NCI-H2196 treated with DMSO at 0.1 percent for 48 hours (cell line): ENCODE results near the gene AS3MT.
"Not testable (repeated sequence)": the region's sequence is repeated elsewhere in the genome, so short reads cannot be mapped to it uniquely, and the experiment has no call there.

Source experiments
- DNase-seq: peaks from one replicate; lab custom pipeline; 2025; ENCODE audit not compliant: unreplicated experiment; lab: John Stamatoyannopoulos, UW

Gene AS3MT

GRCh38 chr10:102919246-102919959, 50.1 kb downstream of the AS3MT start:
- no peak for DNase-seq

GRCh38 chr10:102919992-102920739, 50.9 kb downstream of the AS3MT start:
- no peak for DNase-seq

- DNase-seq, result no peak
Measured at GRCh38 chr10:102923601-102924000, 54.3 kb downstream of the AS3MT start.

GRCh38 chr10:102926842-102927241, 57.6 kb downstream of the AS3MT start:
- DNase-seq, result no peak

- DNase-seq, result no peak
Measured at GRCh38 chr10:102927311-102928010, 58.2 kb downstream of the AS3MT start.

- DNase-seq, result not testable (repeated sequence)
Measured at GRCh38 chr10:102928442-102928841, 59.2 kb downstream of the AS3MT start.

GRCh38 chr10:102930720-102931119, 61.5 kb downstream of the AS3MT start:
- no peak for DNase-seq

- DNase-seq, result no peak
Measured at GRCh38 chr10:102931643-102932042, 62.4 kb downstream of the AS3MT start.

- DNase-seq, result no peak
Measured at GRCh38 chr10:102935505-102935904, 66.2 kb downstream of the AS3MT start.

GRCh38 chr10:102935939-102936605, 66.8 kb downstream of the AS3MT start:
- DNase-seq, result no peak

GRCh38 chr10:102941401-102941800, 72.1 kb downstream of the AS3MT start:
- DNase-seq, result no peak

GRCh38 chr10:102945449-102945848, 76.2 kb downstream of the AS3MT start:
- no peak for DNase-seq

- DNase-seq, result no peak
Measured at GRCh38 chr10:102945962-102946361, 76.7 kb downstream of the AS3MT start.

GRCh38 chr10:102946992-102947391, 77.7 kb downstream of the AS3MT start:
- no peak for DNase-seq

- DNase-seq, result no peak
Measured at GRCh38 chr10:102948176-102948575, 78.9 kb downstream of the AS3MT start.

- no peak for DNase-seq
Measured at GRCh38 chr10:102948786-102949185, 79.5 kb downstream of the AS3MT start.

- no peak for DNase-seq
Measured at GRCh38 chr10:102949916-102950315, 80.6 kb downstream of the AS3MT start.

GRCh38 chr10:102951316-102951715, 82.0 kb downstream of the AS3MT start:
- no peak for DNase-seq
